ENCODE data around the gene TDP2.

The TDP2 gene

GRCh38 chr6:24694198-24694597 lies 27.5 kb upstream of the TDP2 start:
- ATAC-seq, result no peak
- TF ChIP-seq CSDC2 (CRISPR knock-in tag; IDR thresholded peaks at IDR 0.05) (no peak), PPARA (CRISPR knock-in tag; IDR thresholded peaks at IDR 0.05; ENCODE audit: borderline replicate concordance) (no peak), RARB (CRISPR knock-in tag; IDR thresholded peaks at IDR 0.05) (no peak), OSR1 (CRISPR knock-in tag; IDR thresholded peaks at IDR 0.05) (no peak), ZNF8 (CRISPR knock-in tag; IDR thresholded peaks at IDR 0.05) (no peak), TOX (CRISPR knock-in tag; IDR thresholded peaks at IDR 0.05; ENCODE audit: borderline replicate concordance) (no peak), ARNTL (CRISPR knock-in tag; IDR thresholded peaks at IDR 0.05; ENCODE audit: borderline replicate concordance, low read depth) (no peak), ISL1 (CRISPR knock-in tag; IDR thresholded peaks at IDR 0.05) (no peak), SNAI2 (CRISPR knock-in tag; IDR thresholded peaks at IDR 0.05) (no peak), ZFP3 (CRISPR knock-in tag; IDR thresholded peaks at IDR 0.05) (no peak), GLIS3 (CRISPR knock-in tag; IDR thresholded peaks at IDR 0.05) (no peak), ZC3H10 (CRISPR knock-in tag; IDR thresholded peaks at IDR 0.05) (no peak), CREB5 (CRISPR knock-in tag; IDR thresholded peaks at IDR 0.05; ENCODE audit: low read depth) (no peak), ZNF565 (CRISPR knock-in tag; conservative IDR thresholded peaks at IDR 0.05; ENCODE audit: low read depth) (no peak)

GRCh38 chr6:24692848-24693592 lies 26.3 kb upstream of the TDP2 start:
- TF ChIP-seq RARB (CRISPR knock-in tag; IDR thresholded peaks at IDR 0.05), result no peak
- no peak for ATAC-seq

GRCh38 chr6:24692415-24692814 lies 25.7 kb upstream of the TDP2 start:
- ATAC-seq, result no peak
- no peak for TF ChIP-seq CSRNP3 (CRISPR knock-in tag; IDR thresholded peaks at IDR 0.05)

GRCh38 chr6:24692003-24692402 lies 25.3 kb upstream of the TDP2 start:
- TF ChIP-seq ZFP30 (CRISPR knock-in tag; IDR thresholded peaks at IDR 0.05) (no peak), RARB (CRISPR knock-in tag; IDR thresholded peaks at IDR 0.05) (no peak), TSHZ2 (CRISPR knock-in tag; IDR thresholded peaks at IDR 0.05) (no peak), PPARA (CRISPR knock-in tag; IDR thresholded peaks at IDR 0.05; ENCODE audit: borderline replicate concordance) (no peak), CSDC2 (CRISPR knock-in tag; IDR thresholded peaks at IDR 0.05) (no peak), SNAI2 (CRISPR knock-in tag; IDR thresholded peaks at IDR 0.05) (no peak), OSR1 (CRISPR knock-in tag; IDR thresholded peaks at IDR 0.05) (no peak), CREB5 (CRISPR knock-in tag; IDR thresholded peaks at IDR 0.05; ENCODE audit: low read depth) (no peak), ZFP3 (CRISPR knock-in tag; IDR thresholded peaks at IDR 0.05) (no peak), PATZ1 (CRISPR knock-in tag; IDR thresholded peaks at IDR 0.05; ENCODE audit: borderline replicate concordance) (no peak), ISL1 (CRISPR knock-in tag; IDR thresholded peaks at IDR 0.05) (no peak), ZC3H10 (CRISPR knock-in tag; IDR thresholded peaks at IDR 0.05) (no peak), ZNF8 (CRISPR knock-in tag; IDR thresholded peaks at IDR 0.05) (no peak), GLIS3 (CRISPR knock-in tag; IDR thresholded peaks at IDR 0.05) (no peak), ESRRG (CRISPR knock-in tag; IDR thresholded peaks at IDR 0.05) (no peak)

More at GRCh38 chr6:24692003-24692402, 25.3 kb upstream of the TDP2 start:
- no peak for ATAC-seq
